ACHN (cell line): Measurements from ENCODE around the gene OGFOD3.
"Not testable (repeated sequence)": the region's sequence is repeated elsewhere in the genome, so short reads cannot be mapped to it uniquely, and the experiment has no call there.

ENCODE experiments used
- DNase-seq: peaks from one replicate; pipeline ENCODE4 v3.0.0-alpha.2; 2015
- in situ Hi-C: cut with HindIII; loops from 2 replicates; pipeline ENCODE4 v1.10.0; 2017; ENCODE audit warnings: low sequenced_read_pairs, low pct_ligation_motif_present, low pct_unique_long_range_greater_than_20kb

Gene OGFOD3

GRCh38 chr17:82418001-82418986 is at the start of gene OGFOD3, which contains the start of gene HEXD:
Gene OGFOD3, minus strand, starts transcription at chr17:82418586. Its CDS starts 101 bp downstream, at chr17:82418485.
Gene HEXD, plus strand, starts transcription at chr17:82418347. Its CDS starts 1,453 bp downstream, at chr17:82419800.
- in situ Hi-C loops = loop anchor here (5.0 kb wide), 1 partner anchor 81 kb away; no protein-coding TSS in a partner anchor
- DNase-seq = peak; percentile 89

- no peak for DNase-seq
- in situ Hi-C loops = no loop called here
Measured at GRCh38 chr17:82465023-82465603, 46.7 kb upstream of the OGFOD3 start.

GRCh38 chr17:82464567-82464929 is 46.2 kb upstream of the OGFOD3 start:
- no peak for DNase-seq
- in situ Hi-C loops = no loop called here

GRCh38 chr17:82463925-82464566 is 45.7 kb upstream of the OGFOD3 start:
- DNase-seq = no peak
- in situ Hi-C loops = no loop called here

- in situ Hi-C loops = no loop called here
- DNase-seq = no peak
Measured at GRCh38 chr17:82463391-82463790, 45.0 kb upstream of the OGFOD3 start.

- in situ Hi-C loops = no loop called here
- DNase-seq = no peak
Measured at GRCh38 chr17:82461827-82462524, 43.6 kb upstream of the OGFOD3 start.

- DNase-seq, in situ Hi-C loops: not testable (repeated sequence)
Measured at GRCh38 chr17:82459936-82460335, 41.5 kb upstream of the OGFOD3 start.

- DNase-seq = peak; percentile 35
- in situ Hi-C loops = no loop called here
Measured at GRCh38 chr17:82458885-82459424, 40.6 kb upstream of the OGFOD3 start.

- in situ Hi-C loops = no loop called here
- DNase-seq = peak; percentile 99
Measured at GRCh38 chr17:82458179-82458884, 39.9 kb upstream of the OGFOD3 start, which contains the start of gene NARF. Gene NARF, plus strand, starts transcription at chr17:82458741. Its CDS starts 63 bp downstream, at chr17:82458804.

GRCh38 chr17:82457929-82458178 is 39.5 kb upstream of the OGFOD3 start:
- no peak for DNase-seq
- in situ Hi-C loops = no loop called here

- no peak for DNase-seq
- in situ Hi-C loops = no loop called here
Measured at GRCh38 chr17:82457073-82457928, 38.9 kb upstream of the OGFOD3 start.

GRCh38 chr17:82453706-82454105 is 35.3 kb upstream of the OGFOD3 start:
- DNase-seq, in situ Hi-C loops: not testable (repeated sequence)

- DNase-seq, in situ Hi-C loops: not testable (repeated sequence)
Measured at GRCh38 chr17:82453151-82453550, 34.8 kb upstream of the OGFOD3 start.

- DNase-seq = no peak
- in situ Hi-C loops = no loop called here
Measured at GRCh38 chr17:82452162-82452561, 33.8 kb upstream of the OGFOD3 start.

- in situ Hi-C loops = no loop called here
- peak; percentile 95 for DNase-seq
Measured at GRCh38 chr17:82450357-82451106, 32.1 kb upstream of the OGFOD3 start, which contains the start of gene CYBC1. Gene CYBC1, minus strand, starts transcription at chr17:82450752. Its CDS starts 1,498 bp downstream, at chr17:82449254.

GRCh38 chr17:82449883-82450356 is 31.5 kb upstream of the OGFOD3 start:
- no peak for DNase-seq
- in situ Hi-C loops = no loop called here
